NCI-H1092 (cell line): ENCODE results near the gene ARL8A.
"Not testable (repeated sequence)": the region's sequence is repeated elsewhere in the genome, so short reads cannot be mapped to it uniquely, and the experiment has no call there.

ENCODE experiments used
- DNase-seq: peaks from one replicate; lab custom pipeline; 2025; lab: John Stamatoyannopoulos, UW

The ARL8A gene

DNA sequence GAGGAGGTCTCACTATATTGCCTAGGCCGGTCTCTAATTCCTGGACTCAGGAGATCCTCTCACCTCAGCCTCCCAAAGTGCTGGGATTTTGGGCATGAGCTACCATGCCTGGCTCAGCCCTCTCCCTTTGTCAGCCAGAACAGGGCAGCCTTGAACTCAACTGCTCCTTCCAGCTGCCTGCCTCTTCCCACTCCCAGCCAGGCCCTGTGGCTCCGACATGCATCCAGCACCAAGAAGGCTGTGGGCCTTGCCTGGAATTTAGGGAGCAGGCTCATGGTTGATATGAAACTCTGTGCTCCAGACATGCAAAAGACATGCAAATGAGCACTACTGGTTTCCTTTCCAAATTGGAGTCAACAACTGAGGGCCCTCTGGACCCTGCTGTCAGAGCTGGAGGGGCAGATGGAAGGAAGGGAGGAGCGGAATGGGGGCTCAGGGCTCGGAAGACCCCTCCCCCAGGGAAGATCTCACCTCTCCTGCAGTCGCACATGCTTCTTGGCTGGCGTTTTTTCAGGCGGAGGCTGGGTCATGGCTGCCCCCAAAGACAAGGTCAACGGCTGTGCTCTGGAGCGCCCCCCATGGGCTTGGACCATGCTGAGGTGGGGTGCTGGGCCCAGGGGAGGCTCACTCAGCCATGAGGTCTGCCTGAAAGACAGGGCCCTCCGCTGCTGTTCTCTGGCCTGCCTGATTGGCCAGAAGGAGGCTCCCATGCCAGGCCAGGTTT is 14.4 kb upstream of the ARL8A start:
- no peak for DNase-seq

DNA sequence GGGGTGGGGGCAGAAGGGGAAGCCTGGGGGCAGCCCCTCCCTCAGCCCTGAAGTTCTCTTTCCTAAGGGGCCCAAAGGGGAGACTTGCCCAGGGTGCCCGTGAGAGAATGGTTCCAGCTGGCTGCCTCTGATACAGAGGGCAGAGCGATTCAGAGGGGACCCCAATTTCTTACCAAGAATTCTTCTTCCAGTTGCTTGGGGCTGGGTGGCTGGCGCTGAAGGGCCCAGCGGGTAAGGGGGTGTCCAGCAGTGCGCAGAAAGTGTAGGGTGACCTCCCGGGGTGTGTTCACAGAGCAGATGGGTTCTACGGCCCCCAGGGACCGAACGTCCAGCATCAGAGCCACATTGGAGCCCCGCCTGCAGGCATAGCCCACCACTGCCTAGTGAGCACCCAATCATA is 13.4 kb upstream of the ARL8A start:
- DNase-seq, result no peak

DNA sequence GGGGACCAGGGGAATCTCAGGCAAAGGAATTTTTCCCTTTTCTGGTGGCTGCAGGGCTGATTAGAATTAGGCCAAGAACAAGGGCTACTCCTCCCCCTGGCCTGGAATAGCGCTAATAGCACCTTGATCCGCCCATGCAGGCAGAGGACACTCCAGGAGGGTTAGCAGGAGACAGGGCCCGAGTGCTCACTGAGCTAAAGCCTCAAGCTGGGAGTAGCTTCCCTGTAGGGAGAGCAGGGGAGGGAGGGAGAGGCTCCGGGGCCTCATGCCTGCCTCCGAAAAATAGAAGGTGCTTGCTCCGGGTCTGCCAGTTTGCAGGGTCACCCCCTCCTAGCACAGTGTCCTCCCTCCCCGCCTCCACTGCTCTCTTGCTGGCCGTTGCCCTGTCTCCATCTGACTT is 12.1 kb upstream of the ARL8A start:
- DNase-seq, result no peak

DNA sequence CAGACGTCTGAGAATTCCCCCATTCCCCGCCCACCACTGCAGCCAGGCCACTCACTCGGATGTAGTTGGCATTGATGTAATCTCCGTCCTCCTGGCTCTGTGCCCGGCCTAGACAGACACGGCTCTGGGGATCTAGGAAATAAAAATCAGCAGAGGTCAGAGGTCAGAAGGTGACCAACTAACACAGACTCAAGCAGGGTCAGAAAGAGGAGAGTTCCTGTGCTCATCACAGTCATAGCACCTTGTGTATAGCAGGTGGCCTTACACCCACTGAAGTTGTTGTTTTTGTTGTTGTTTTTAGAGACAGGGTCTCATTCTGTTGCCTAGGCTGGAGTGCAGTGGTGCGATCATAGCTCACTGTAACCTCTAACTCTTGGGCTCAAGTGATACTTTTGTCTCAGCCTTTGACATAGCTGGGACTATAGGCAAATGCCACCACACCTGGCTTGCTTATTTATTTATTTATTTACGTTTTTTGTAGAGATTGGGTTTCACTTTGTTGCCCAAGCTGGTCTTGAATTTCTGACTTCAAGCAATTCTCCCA is 11.0 kb upstream of the ARL8A start:
- DNase-seq, result no peak

- peak; percentile 63 for DNase-seq
Measured at GRCh38 chr1:202154766-202155477, 10.4 kb upstream of the ARL8A start.

DNA sequence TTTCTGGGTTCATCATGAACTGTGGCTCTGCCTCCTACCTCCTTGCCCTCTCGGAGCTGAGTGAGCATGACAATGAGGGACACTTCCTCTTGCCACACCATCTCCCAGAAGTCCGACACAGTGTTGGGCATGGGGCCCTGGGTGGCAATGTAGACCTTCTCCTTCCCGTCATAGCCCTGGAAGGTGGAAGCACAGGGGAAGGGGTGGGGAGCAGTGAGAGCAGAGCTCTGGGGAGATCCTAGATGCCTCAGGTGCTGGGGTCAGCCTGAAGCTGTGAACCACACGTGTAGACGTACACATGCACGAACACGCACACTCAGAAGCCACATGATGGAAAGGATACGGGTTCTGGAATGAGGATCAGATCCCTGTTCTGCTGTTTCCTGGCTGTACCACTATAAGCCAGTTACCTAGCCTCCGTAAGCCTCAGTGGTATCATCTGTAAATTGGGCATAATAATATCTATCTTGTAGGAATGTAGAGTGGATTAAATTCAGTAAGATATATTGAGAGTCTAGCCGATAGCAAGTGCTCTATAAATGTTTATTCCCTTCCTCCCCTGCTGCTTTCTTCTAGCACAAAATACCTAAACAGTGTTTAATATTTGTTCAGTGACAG is 9.7 kb upstream of the ARL8A start:
- DNase-seq, result no peak

GRCh38 chr1:202153284-202153683 is 8.7 kb upstream of the ARL8A start:
- no peak for DNase-seq

- DNase-seq, result no peak
Measured at GRCh38 chr1:202152399-202152798, 7.9 kb upstream of the ARL8A start.

- DNase-seq, result no peak
Measured at GRCh38 chr1:202151045-202151444, 6.5 kb upstream of the ARL8A start.

- DNase-seq, result no peak
Measured at GRCh38 chr1:202150602-202151001, 6.1 kb upstream of the ARL8A start.

GRCh38 chr1:202150187-202150586 is 5.7 kb upstream of the ARL8A start:
- no peak for DNase-seq

- no peak for DNase-seq
Measured at GRCh38 chr1:202149566-202149965, 5.0 kb upstream of the ARL8A start.

- no peak for DNase-seq
Measured at GRCh38 chr1:202148391-202148790, 3.9 kb upstream of the ARL8A start.

DNA sequence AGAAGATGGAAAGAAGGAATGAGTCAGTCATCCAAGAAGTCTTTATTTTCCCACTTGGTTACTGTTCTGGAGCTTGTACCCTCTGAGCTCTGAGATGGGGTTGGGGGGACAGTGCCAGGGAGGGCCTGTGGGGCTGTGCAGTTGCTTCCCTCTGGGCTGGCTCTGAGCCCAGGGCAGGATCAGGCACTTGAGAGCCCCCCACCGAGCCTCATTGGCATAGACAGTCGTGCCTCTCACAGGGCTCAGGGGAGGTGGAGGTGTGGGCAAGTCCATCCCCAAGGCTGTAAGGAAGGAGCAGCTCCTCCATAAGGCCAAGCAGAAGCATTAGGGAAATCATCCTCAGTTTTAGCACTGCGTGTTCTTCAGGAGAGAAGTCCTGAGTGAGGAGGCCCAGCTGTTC is 2.5 kb upstream of the ARL8A start:
- DNase-seq, result no peak

DNA sequence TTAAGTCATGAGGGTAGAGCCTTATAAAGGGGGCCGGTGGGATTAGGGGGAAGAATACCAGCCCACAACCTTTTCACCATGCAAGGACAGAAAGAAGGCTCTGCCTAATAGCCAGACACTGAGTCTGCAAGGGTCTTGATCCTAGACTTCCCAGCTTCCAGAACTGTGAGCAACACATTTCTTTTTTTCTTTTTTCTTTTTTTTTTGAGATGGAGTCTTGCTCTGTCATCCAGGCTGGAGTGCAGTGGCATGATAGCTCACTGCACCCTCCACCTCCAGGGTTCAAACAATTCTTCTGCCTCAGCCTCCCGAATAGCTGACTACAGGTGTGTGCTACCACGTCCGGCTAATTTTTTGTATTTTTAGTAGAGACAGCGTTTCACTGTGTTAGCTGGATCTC is 1.7 kb upstream of the ARL8A start:
- no peak for DNase-seq

GRCh38 chr1:202145744-202146140 is 1.2 kb upstream of the ARL8A start:
- not testable (repeated sequence) for DNase-seq

DNA sequence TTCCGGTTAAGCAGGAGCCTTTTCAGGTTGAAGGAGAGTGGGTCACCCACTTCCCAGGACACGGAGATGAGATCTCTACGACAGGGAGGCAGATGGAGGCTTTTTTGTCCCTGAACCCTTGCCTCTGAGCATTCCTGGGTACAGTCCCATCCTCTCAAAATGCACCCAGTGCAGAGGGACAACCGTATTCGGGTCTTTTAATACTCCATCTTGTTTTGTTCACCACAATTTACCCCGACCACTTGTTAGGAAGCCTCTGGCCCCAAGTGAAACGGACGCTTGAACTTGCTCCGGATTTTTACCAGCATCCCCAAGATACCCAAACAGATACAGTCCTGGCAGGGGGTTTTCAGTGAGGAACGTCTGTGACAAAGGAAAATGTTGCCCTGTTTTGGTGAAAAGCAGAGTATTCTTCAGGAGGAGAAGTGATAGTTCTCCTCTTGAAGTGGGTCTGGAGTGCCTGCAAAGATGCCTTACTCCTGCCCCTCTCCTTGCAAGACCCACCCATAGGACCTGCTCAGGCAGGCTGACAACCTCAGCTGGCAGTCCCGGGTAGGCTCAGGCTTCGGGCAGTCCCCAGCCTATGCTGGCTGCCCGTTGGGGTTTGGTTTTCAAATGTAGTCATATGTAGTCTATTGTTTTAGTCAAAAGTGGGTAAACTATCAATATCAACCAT is 669 bp upstream of the ARL8A start:
- DNase-seq, result no peak

GRCh38 chr1:202143768-202144401 is 652 bp downstream of the ARL8A start:
- DNase-seq, result no peak

DNA sequence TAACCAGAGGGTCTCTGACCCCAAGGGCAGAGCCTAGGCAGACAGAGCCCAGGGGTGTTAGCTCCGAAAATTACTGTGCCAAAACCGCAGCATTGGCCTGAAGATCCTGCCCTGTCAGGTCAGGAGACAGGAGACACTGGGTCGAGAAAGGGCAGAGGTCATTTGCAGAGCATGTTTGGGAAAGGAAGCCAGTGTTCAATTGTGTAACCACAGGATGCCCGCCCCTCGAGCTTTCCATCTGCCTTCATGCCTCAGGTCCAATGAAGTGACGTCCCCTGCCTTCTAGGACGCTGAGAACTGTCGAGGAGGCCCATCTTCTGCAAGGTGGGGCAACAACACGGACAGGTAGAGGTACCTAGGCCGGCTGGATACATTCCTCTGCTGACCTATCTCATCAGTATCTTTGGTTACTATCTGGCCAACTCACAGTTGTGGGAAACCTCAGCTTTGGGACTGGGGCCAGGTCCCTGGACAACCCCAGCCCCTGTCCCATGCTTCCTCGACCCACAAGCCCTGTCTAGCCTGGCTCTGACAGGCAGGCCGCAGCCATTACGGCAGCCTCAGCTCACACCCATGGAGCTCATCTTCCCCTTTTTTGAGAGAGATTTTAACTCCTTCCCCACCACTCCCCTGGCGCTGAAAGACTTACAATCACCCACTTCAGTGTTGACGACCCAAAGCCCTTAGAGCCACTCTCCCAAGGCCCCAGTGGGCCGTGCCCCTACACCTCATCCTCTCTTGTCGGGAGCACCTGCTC is 1.3 kb downstream of the ARL8A start:
- no peak for DNase-seq

DNA sequence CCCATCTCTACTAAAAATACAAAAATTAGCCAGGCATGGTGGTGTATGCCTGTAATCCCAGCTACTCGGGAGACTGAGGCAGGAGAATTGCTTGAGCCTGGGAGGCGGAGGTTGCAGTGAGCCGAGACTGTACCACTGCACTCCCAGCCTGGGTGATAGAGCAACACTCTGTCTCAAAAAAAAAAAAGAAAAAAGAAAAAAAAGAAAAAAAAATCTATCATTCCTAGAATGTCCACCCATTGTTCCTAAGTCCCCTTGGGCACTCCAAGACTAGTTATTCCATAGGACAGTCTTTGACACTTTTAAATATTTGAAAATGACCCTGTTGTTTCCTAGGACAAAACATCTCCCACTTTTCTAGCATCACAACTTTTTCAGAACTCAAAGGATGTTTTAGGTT is 3.1 kb downstream of the ARL8A start:
- not testable (repeated sequence) for DNase-seq

- DNase-seq, result no peak
Measured at GRCh38 chr1:202140833-202141232, 3.7 kb downstream of the ARL8A start.
